WTC11 (cell line): ENCODE data around the gene CHST15. TPM values are rescaled to one million over a fixed set of nuclear protein-coding genes. Genes with fewer than 3 reads are reported as not detected.

Experiments
- ATAC-seq: fragments of 200-7000 bp; cut with Tn5 transposase; 2 replicates; pipeline ENCODE4 v1.10.0; 2021; ENCODE audit warnings: mild to moderate bottlenecking, moderate library complexity
- CTCF ChIA-PET: fragments of 300-600 bp; sonication (Branson Sonifier 250); formaldehyde crosslinking; loops from one replicate; lab custom pipeline; 2021; ENCODE audit warnings: antibody characterized with exemption; lab: Charles Lee
- POLR2A ChIA-PET: fragments of 350-600 bp; sonication (Branson Sonifier 250); formaldehyde crosslinking; loops from one replicate; lab custom pipeline; 2021; ENCODE audit warnings: antibody characterized with exemption; lab: Charles Lee
- DNase-seq: peaks from one replicate; pipeline ENCODE4 v3.0.0; 2021; ENCODE audit warnings: low spot score
- H3K27ac Mint-ChIP-seq: 2 replicates; pipeline ENCODE4 v1.8.0; 2021; ENCODE audit warnings: mixed read lengths
- H3K27me3 Mint-ChIP-seq: 2 replicates; pipeline ENCODE4 v1.8.0; 2021; ENCODE audit warnings: low read depth, mild to moderate bottlenecking, moderate library complexity, mixed read lengths
- H3K36me3 Mint-ChIP-seq: 2 replicates; pipeline ENCODE4 v1.8.0; 2021; ENCODE audit warnings: mixed read lengths
- H3K4me1 Mint-ChIP-seq: 2 replicates; pipeline ENCODE4 v1.8.0; 2022; ENCODE audit warnings: mixed read lengths
- H3K4me3 Mint-ChIP-seq: 2 replicates; pipeline ENCODE4 v1.8.0; 2021; ENCODE audit warnings: mild to moderate bottlenecking, moderate library complexity, mixed read lengths
- H3K9me3 Mint-ChIP-seq: 2 replicates; pipeline ENCODE4 v1.8.0; 2021; ENCODE audit warnings: mixed read lengths
- AR ChIP-seq: fragments of 250-450 bp; sonication (Bioruptor Pico); IDR thresholded peaks from 2 replicates; pipeline ENCODE4 v1.9.0; 2021; ENCODE audit warnings: mild to moderate bottlenecking
- ARID4B ChIP-seq: sonication (generic); formaldehyde crosslinking; IDR thresholded peaks from 2 replicates; pipeline ENCODE4 v1.8.0; 2023; ENCODE audit warnings: missing genetic modification reagents, mild to moderate bottlenecking, borderline replicate concordance
- ATF3 ChIP-seq: sonication (generic); formaldehyde crosslinking; conservative IDR thresholded peaks from 2 replicates; pipeline ENCODE4 v1.8.1; 2022; ENCODE audit warnings: mild to moderate bottlenecking, missing genetic modification reagents
- E2F4 ChIP-seq: sonication (generic); formaldehyde crosslinking; IDR thresholded peaks from 2 replicates; pipeline ENCODE4 v1.8.1; 2022; ENCODE audit warnings: low read depth, mild to moderate bottlenecking, moderate library complexity, missing genetic modification reagents, borderline replicate concordance
- FOXJ3 ChIP-seq: sonication (generic); formaldehyde crosslinking; IDR thresholded peaks from 2 replicates; pipeline ENCODE4 v1.9.0; 2021; ENCODE audit warnings: missing genetic modification reagents, mild to moderate bottlenecking, borderline replicate concordance
- GRHL2 ChIP-seq: fragments of 250-450 bp; sonication (Bioruptor Pico); IDR thresholded peaks from 2 replicates; pipeline ENCODE4 v1.8.0; 2022; ENCODE audit warnings: mild to moderate bottlenecking, moderate library complexity; ENCODE audit not compliant: insufficient replicate concordance, severe bottlenecking
- IRF2 ChIP-seq: sonication (generic); formaldehyde crosslinking; IDR thresholded peaks from 2 replicates; pipeline ENCODE4 v1.8.0; 2022; ENCODE audit warnings: low read depth, missing genetic modification reagents, borderline replicate concordance
- MAX ChIP-seq: sonication (generic); formaldehyde crosslinking; IDR thresholded peaks from 2 replicates; pipeline ENCODE4 v1.8.0; 2022; ENCODE audit warnings: mild to moderate bottlenecking, missing genetic modification reagents
- MYBL2 ChIP-seq: sonication (generic); formaldehyde crosslinking; IDR thresholded peaks from 2 replicates; pipeline ENCODE4 v1.8.1; 2023; ENCODE audit warnings: mild to moderate bottlenecking, moderate library complexity, missing genetic modification reagents
- SMAD4 ChIP-seq: sonication (generic); formaldehyde crosslinking; IDR thresholded peaks from 2 replicates; pipeline ENCODE4 v1.8.0; 2022; ENCODE audit warnings: mild to moderate bottlenecking, missing genetic modification reagents
- SOX15 ChIP-seq: fragments of 250-450 bp; sonication (Bioruptor Pico); IDR thresholded peaks from 2 replicates; pipeline ENCODE4 v1.9.0; 2021; ENCODE audit warnings: mild to moderate bottlenecking
- SP1 ChIP-seq: sonication (generic); formaldehyde crosslinking; conservative IDR thresholded peaks from 2 replicates; pipeline ENCODE4 v1.8.1; 2022; ENCODE audit warnings: missing genetic modification reagents
- STAT6 ChIP-seq: sonication (generic); formaldehyde crosslinking; conservative IDR thresholded peaks from 2 replicates; pipeline ENCODE4 v1.8.1; 2023; ENCODE audit warnings: mild to moderate bottlenecking, low read depth, missing genetic modification reagents, moderate library complexity
- TEAD1 ChIP-seq: sonication (generic); formaldehyde crosslinking; IDR thresholded peaks from 2 replicates; pipeline ENCODE4 v1.8.0; 2022; ENCODE audit warnings: mild to moderate bottlenecking, missing genetic modification reagents
- TP53 ChIP-seq: sonication (generic); formaldehyde crosslinking; IDR thresholded peaks from 2 replicates; pipeline ENCODE4 v1.8.1; 2023; ENCODE audit warnings: mild to moderate bottlenecking, missing genetic modification reagents
- USF2 ChIP-seq: sonication (generic); formaldehyde crosslinking; IDR thresholded peaks from 2 replicates; pipeline ENCODE4 v1.8.1; 2023; ENCODE audit warnings: mild to moderate bottlenecking, missing genetic modification reagents, moderate library complexity
- ZBTB21 ChIP-seq: sonication (generic); formaldehyde crosslinking; IDR thresholded peaks from 2 replicates; pipeline ENCODE4 v1.8.1; 2023; ENCODE audit warnings: mild to moderate bottlenecking, missing genetic modification reagents, borderline replicate concordance
- ZNF121 ChIP-seq: sonication (generic); formaldehyde crosslinking; IDR thresholded peaks from 2 replicates; pipeline ENCODE4 v1.8.0; 2023; ENCODE audit warnings: missing genetic modification reagents
- ZNF138 ChIP-seq: sonication (generic); formaldehyde crosslinking; conservative IDR thresholded peaks from 2 replicates; pipeline ENCODE4 v1.8.1; 2022; ENCODE audit warnings: mild to moderate bottlenecking, moderate library complexity, missing genetic modification reagents
- ZNF219 ChIP-seq: sonication (generic); formaldehyde crosslinking; IDR thresholded peaks from 2 replicates; pipeline ENCODE4 v1.8.0; 2023; ENCODE audit warnings: missing genetic modification reagents, mild to moderate bottlenecking, borderline replicate concordance
- ZNF263 ChIP-seq: sonication (generic); formaldehyde crosslinking; IDR thresholded peaks from 2 replicates; pipeline ENCODE4 v1.8.1; 2022; ENCODE audit warnings: low read depth, mild to moderate bottlenecking, moderate library complexity, missing genetic modification reagents
- ZNF423 ChIP-seq: fragments of 250-450 bp; sonication (Bioruptor Pico); IDR thresholded peaks from 2 replicates; pipeline ENCODE4 v2.1.2; 2022; ENCODE audit warnings: mild to moderate bottlenecking, moderate library complexity
- total RNA-seq: library from RNA; stranded (reverse); gene quantifications from 3 replicates; pipeline ENCODE4 v1.2.3, GENCODE V29; 2021

CHST15 gene
- total RNA-seq, 1 experiment from 2014 or later, result 10.7 TPM

- TF ChIP-seq ARID4B (no peak), GRHL2 (no peak), ZNF121 (no peak), SP1 (CRISPR knock-in tag) (no peak), MAX (CRISPR knock-in tag) (no peak), ZNF263 (no peak), ZNF138 (CRISPR knock-in tag) (no peak), TEAD1 (CRISPR knock-in tag) (no peak), ZNF219 (no peak), IRF2 (CRISPR knock-in tag) (no peak), AR (CRISPR knock-in tag) (no peak)
Observed at GRCh38 chr10:124132306-124132705, 38.9 kb upstream of the CHST15 start (continued).

GRCh38 chr10:124131172-124131571, 37.8 kb upstream of the CHST15 start:
- H3K4me3 Mint-ChIP-seq, result no peak overlapping the region
- no peaks in the 10 kb centered on the region for H3K4me1 Mint-ChIP-seq
- ChIA-PET POLR2A (no interaction called here), CTCF (interaction anchor here (0.6 to 1.3 kb wide), 2 partner anchors 136 to 308 kb away, joined by 3 read pairs; no protein-coding TSS in a partner anchor)
- H3K36me3 Mint-ChIP-seq, result no peaks in the 10 kb centered on the region
- no peak for ATAC-seq
- H3K27ac Mint-ChIP-seq, result no peak overlapping the region
- peaks cover 6% of the 10 kb centered on the region for H3K27me3 Mint-ChIP-seq
- H3K9me3 Mint-ChIP-seq, result no peaks in the 10 kb centered on the region
- DNase-seq, result no peak
- TF ChIP-seq ATF3 (no peak), TP53 (CRISPR knock-in tag) (no peak), E2F4 (no peak), USF2 (CRISPR knock-in tag) (no peak), ZBTB21 (CRISPR knock-in tag) (no peak), ZNF423 (CRISPR knock-in tag) (no peak), SMAD4 (CRISPR knock-in tag) (no peak), SOX15 (CRISPR knock-in tag) (no peak), FOXJ3 (no peak), MYBL2 (CRISPR knock-in tag) (no peak), STAT6 (no peak)
